Hindlimb muscle (tissue), 1 donor: ENCODE measurements around the gene OR10H5. TPM values are rescaled to one million over a fixed set of nuclear protein-coding genes. Genes with fewer than 3 reads are reported as not detected.
"Not testable (repeated sequence)": the region's sequence is repeated elsewhere in the genome, so short reads cannot be mapped to it uniquely, and the experiment has no call there.

Experiments used
- DNase-seq: peaks from one replicate; pipeline ENCODE4 v3.0.0-alpha.2; 2013
- polyA plus RNA-seq: library from polyadenylated mRNA; unstranded; fragments of 120-200 nt; gene quantifications from one replicate; pipeline ENCODE4 v1.2.1, GENCODE V29; 2013; ENCODE audit not compliant: insufficient read length

Gene OR10H5
- 0.04 TPM for polyA plus RNA-seq

- DNase-seq = no peak
These were observed at the start of gene OR10H5 for GRCh38 chr19:15787611-15788155. Gene OR10H5, plus strand, starts transcription at chr19:15787661. Its CDS starts 6,388 bp downstream, at chr19:15794049.

GRCh38 chr19:15737722-15738121 is 49.7 kb upstream of the OR10H5 start, which contains the start of gene OR10H3:
Gene OR10H3, plus strand, starts transcription at chr19:15737985. Its CDS starts 3,408 bp downstream, at chr19:15741393.
- no peak for DNase-seq

GRCh38 chr19:15740785-15741184 is 46.7 kb upstream of the OR10H5 start:
- DNase-seq = no peak

- no peak for DNase-seq
These were observed 39.2 kb upstream of the OR10H5 start for GRCh38 chr19:15748239-15748638.

GRCh38 chr19:15758379-15758778 is 29.1 kb upstream of the OR10H5 start:
- no peak for DNase-seq

- DNase-seq = no peak
These were observed 27.4 kb upstream of the OR10H5 start for GRCh38 chr19:15759962-15760565.

- no peak for DNase-seq
These were observed 17.9 kb upstream of the OR10H5 start for GRCh38 chr19:15769586-15769985.

- not testable (repeated sequence) for DNase-seq
These were observed 13.3 kb upstream of the OR10H5 start for GRCh38 chr19:15774159-15774558.

- no peak for DNase-seq
These were observed 12.2 kb upstream of the OR10H5 start for GRCh38 chr19:15775249-15775648.

- DNase-seq = no peak
These were observed 11.2 kb upstream of the OR10H5 start for GRCh38 chr19:15776264-15776663.

GRCh38 chr19:15776991-15777970 is 10.2 kb upstream of the OR10H5 start:
- DNase-seq = no peak

- peak; percentile 84 for DNase-seq
These were observed 7.5 kb upstream of the OR10H5 start for GRCh38 chr19:15779756-15780476.

GRCh38 chr19:15780610-15781418 is 6.6 kb upstream of the OR10H5 start:
- DNase-seq = peak; percentile 29

- DNase-seq = no peak
These were observed 5.8 kb upstream of the OR10H5 start for GRCh38 chr19:15781661-15782060.

GRCh38 chr19:15782211-15782610 is 5.2 kb upstream of the OR10H5 start:
- no peak for DNase-seq

- not testable (repeated sequence) for DNase-seq
These were observed 4.6 kb upstream of the OR10H5 start for GRCh38 chr19:15782896-15783295.

GRCh38 chr19:15788594-15789270 is 1.3 kb downstream of the OR10H5 start:
- no peak for DNase-seq

- DNase-seq = no peak
These were observed 2.6 kb downstream of the OR10H5 start for GRCh38 chr19:15790096-15790495.

- DNase-seq = not testable (repeated sequence)
These were observed 6.8 kb downstream of the OR10H5 start for GRCh38 chr19:15794279-15794678.

GRCh38 chr19:15810335-15810734 is 22.9 kb downstream of the OR10H5 start:
- DNase-seq = peak; percentile 36

- no peak for DNase-seq
These were observed 24.0 kb downstream of the OR10H5 start for GRCh38 chr19:15811476-15811875.
